GM23248 (cell line): Measurements from ENCODE around the gene NMUR1.

Source experiments
- EZH2 ChIP-seq: fragments of 200-600 bp; sonication (generic); IDR thresholded peaks from 2 replicates; pipeline ENCODE4 v1.6.1; 2018; ENCODE audit warnings: antibody characterized with exemption, mild to moderate bottlenecking; ENCODE audit not compliant: insufficient read depth, poor library complexity, severe bottlenecking
- EZH2phosphoT487 ChIP-seq: fragments of 200-600 bp; sonication (generic); IDR thresholded peaks from 2 replicates; pipeline ENCODE4 v1.6.1; 2018; ENCODE audit warnings: antibody characterized with exemption, moderate library complexity, mild to moderate bottlenecking, low read depth; ENCODE audit not compliant: insufficient read depth

DNA sequence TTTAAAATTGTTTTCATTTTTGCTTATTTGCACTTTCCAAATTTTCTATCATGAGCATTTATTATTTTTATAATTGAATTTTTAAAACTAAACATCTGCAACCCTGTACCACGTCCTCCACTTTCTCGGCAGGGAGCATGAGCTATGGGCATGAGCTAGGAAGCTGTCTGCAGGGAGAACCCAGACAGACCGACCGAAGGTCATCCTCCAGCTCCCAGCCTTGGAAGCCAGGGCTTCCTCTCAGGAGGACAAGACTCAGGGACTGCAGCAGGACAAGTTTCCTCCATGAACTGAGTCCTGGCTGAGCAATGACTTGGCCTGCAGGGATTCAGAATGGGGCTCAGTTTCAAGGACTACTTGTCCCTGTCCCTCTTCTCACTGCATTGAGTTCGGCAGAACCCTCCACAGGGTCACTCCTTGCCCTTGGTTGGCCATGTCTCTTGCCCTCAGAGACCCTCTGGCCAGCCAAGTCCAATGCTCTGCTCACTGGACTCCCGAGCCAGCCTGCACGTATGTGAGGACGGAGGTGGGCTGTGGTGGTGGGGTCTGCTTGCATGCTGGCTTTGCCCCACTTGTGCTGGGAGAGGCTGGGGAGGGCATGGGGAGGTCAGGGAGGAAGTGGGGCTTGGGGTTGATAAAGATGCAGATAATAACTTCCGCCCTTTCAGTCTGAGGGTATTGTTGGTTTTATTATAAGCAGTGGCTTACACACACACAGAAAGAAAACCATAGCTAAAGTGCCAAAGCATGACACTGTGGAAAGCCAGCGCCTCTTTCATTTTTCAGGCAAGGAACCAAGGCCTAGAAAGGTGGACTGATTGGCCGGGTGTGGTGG lies 6.6 kb downstream of the NMUR1 start:
- no peak for TF ChIP-seq EZH2
- TF ChIP-seq EZH2phosphoT487 = no peak
